Measurements from ENCODE around the gene MADD.

The MADD gene

GRCh38 chr11:47360341-47360740 is 90.4 kb downstream of the MADD start:
- DNase-seq = no peak

DNA sequence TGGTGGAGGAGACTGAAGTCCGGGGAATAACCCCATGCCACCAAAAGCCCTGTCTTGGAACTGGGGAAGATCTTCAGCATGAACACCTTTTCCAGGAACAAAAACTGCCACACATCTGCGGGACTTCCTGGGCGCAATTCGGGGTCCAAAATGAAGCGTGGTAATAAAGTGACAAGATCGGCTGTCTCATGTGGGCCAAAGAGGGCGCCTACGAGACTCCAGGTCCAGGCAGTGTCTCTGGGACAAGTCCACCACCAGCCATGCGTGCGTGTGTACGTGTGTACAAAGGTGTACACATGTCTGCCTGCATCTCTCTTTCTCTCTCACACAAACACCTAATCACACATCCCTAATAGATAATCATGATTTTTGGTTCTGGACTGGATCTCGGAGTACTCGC is 91.5 kb downstream of the MADD start:
- no peak for DNase-seq

DNA sequence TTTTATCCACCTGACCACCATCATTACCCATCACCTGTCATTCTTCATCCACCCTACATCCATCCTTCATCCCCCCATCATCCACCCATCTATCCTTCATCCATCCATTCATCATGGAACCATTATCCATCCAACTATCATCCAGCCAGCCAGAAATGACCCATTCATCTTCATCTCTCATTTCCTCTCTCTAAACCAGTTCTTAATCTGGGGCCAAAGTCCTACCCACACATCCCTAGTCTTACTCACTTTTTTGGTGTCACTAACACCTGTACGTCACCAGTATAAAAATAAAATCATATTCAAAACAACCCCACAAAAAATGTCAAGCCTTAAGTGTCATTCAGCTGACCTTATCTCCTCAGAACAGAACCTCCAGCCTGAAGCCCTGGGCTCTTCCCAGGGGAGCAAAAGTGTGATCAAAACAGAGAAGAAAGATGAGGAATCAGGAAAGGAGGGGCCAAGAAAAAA is 96.1 kb downstream of the MADD start:
- DNase-seq = no peak

DNA sequence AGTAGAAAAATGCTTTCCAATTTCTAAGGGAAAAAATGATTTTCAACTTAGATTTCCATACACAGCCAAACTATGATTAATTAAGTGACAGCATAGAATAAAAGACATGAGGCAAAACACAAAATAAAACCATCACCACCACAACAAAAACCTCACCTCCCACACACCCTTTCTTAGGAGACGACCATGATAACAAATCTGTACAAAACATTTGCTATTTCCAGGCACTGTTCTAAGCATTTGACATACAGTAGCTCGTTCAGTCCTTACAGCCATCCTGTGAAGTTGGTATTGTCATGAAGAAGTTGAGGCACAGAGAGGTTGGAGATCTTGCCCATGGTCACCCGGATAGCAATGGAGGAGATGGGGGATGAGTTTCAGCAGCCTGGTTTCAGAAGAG is 99.7 kb downstream of the MADD start:
- no peak for DNase-seq

- DNase-seq = no peak
Observed at GRCh38 chr11:47372422-47372821, 102.5 kb downstream of the MADD start.

DNA sequence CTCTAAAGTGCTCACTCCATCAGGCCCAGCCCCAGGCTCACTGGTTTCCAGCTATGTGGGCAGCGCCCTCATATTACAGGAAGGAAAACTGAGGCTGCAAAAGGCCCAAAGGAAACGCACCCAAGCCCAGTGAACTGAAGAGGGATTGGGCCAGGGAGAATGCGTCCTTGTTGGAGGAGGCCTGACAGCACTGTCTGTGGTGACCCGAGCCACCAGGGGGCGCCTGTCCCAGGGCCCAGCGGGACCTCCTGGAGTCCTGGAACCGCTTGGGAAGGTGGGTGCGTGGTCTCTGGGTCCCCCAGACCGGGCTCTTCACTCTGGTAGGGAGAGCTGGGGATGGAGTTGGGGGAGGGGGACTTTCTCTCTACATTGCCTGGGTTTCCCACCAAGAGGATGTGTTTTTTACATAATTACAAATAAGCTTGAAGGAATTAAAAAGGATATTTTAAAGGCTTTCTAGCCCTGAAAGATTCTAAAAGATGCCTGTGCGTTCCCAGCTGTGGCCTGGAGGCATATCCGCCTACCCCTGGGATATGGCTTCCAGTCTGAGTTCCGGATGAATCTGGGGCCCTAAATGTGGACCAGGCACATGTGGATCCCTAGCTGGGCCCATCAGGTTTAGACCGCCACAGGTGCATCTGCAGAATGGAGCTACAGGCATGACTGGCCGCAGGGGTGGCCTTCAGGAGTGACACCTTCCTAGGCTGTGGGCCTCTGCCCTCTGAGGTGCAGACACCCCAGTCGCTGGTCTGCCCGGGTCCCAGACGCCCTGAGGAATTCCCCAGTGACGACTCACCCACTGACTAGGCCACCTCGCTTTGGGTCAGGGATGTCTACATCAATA is 104.2 kb downstream of the MADD start:
- peak; percentile 16 to 57 for DNase-seq

- no peak for DNase-seq
Observed at GRCh38 chr11:47374720-47375019, 104.7 kb downstream of the MADD start.

DNA sequence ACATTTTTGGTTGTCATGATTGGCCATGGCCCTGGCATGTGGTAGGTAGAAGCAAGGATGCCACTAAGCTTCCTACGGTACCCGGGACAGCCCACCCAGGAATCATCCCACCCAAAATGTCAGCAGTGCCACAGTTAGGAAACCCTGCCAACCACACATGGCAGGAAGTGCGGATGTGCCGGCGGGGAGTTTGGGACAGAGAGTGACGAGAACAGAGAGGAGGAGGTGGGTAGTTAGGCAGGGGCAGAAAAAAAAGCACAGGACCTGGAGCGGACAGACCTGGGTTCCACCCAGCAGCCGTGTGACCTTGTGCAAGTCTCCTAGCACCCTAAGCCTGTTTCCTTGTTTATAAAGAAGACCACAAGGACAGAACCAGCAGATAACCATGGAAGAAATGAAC is 105.1 kb downstream of the MADD start:
- DNase-seq = no peak

GRCh38 chr11:47375546-47376085 is 105.7 kb downstream of the MADD start:
- DNase-seq = no peak

DNA sequence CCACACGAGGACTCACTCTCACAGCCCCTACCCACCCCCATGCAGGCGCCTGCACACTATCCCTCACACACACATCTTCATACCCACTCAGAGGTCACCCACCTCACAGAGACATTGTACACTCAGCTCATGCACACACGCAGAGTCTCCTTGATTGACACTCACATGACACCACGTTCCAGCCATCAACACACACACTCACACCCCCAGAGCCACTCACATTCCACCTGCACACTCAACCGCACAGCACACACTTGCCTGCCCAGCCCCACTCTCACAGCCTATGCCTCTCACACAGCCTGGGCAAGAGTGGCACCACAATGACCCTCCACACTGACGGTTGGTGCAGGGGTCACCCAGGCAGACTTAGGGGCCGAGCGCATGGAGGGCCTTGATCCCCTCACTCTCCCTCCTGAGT is 106.2 kb downstream of the MADD start:
- DNase-seq = no peak

- no peak for DNase-seq
Observed at GRCh38 chr11:47376525-47377371, 106.8 kb downstream of the MADD start.

- no peak for DNase-seq
Observed at GRCh38 chr11:47377571-47378009, 107.7 kb downstream of the MADD start.

GRCh38 chr11:47378010-47378835 is 108.3 kb downstream of the MADD start, which contains the start of gene SPI1:
Gene SPI1, minus strand, starts transcription at chr11:47378547. Its CDS starts 194 bp downstream, at chr11:47378353.
- DNase-seq = no peak

- DNase-seq = no peak
Observed at GRCh38 chr11:47378836-47379170, 108.9 kb downstream of the MADD start.

GRCh38 chr11:47379317-47379716 is 109.4 kb downstream of the MADD start:
- no peak for DNase-seq

Measured in NCI-H524 (cell line).